COLO829 (cell line): Measurements from ENCODE around the gene LDLRAP1.

ENCODE experiments used
- DNase-seq: peaks from one replicate; pipeline ENCODE4 v3.0.0; 2012; ENCODE audit warnings: low spot score

Gene LDLRAP1

DNA sequence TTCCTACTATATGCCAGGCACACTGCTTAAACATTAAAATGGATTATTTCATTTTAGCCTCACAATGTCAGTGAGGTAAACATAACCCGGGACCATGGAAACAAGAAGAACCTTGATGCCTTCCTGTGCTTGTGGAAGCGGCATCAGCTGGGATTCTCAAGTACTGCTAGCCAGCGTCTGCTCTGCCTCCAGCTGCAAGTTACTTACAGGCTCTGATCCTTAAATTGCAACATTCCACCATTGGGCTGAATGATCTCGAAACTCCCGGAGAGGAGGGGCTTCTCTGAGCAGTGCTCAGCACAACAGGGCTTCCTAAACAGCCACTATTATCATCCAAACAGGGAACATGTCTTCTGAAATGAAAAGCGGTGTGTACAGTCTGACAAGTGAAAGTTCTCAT lies 66.5 kb downstream of the LDLRAP1 start:
- no peak for DNase-seq

- DNase-seq: no peak
Measured at GRCh38 chr1:25610822-25611630, 67.6 kb downstream of the LDLRAP1 start.

DNA sequence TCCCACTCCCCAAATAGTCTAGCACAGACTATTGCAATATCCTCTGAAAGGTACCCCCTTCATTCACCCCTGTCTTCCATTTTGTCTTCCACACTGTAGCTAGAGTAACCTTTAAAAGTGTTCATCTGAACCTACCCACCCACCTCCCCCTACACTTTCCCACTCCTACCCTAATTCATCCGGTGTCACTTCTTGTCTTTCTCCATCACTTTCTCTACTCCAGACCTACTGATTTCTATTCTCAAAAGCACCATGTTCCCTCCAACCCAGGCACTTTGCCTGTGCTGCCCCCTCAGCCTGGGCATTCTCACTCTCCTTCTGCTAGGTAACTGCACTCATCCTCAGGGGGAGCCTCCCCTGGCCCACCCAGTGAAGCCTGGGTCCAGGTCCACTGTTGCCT lies 68.4 kb downstream of the LDLRAP1 start:
- DNase-seq: no peak

- DNase-seq: no peak
Measured at GRCh38 chr1:25612421-25612820, 69.0 kb downstream of the LDLRAP1 start.

GRCh38 chr1:25613091-25613490 lies 69.7 kb downstream of the LDLRAP1 start:
- DNase-seq: no peak

DNA sequence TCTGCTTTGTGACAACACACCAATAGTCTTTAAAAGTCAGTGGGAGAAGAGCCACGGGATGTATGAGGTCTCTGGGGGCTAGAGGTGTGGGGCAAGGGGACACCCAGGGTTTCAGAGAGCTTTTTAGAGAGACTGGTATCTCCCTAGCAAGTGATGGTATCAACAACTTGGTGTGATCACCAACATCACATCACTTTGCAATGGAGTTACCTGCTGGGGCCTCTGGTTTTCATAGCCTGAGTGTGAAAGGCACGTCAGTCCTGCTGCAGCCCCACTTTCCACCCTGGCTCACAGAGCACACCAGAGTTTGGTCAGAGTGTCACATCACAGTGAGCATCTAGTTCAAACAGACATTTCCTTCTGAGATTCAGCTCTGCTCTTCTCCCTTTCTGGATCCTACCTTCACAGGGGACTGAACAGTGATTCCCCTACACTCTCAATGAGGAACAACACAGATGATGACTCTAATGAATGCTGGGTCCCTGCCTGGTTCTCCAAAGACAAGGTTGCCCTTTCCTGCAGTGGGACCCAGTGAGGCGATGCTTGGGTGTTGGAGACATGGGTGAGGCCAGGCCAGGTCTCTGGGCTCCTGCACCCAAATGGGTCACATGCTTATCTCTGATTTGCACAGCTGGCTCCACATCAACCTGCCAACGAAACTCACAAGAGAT lies 71.2 kb downstream of the LDLRAP1 start:
- DNase-seq: no peak

GRCh38 chr1:25615172-25615541 lies 71.8 kb downstream of the LDLRAP1 start:
- DNase-seq: no peak

GRCh38 chr1:25615563-25616094 lies 72.2 kb downstream of the LDLRAP1 start:
- DNase-seq: no peak

DNA sequence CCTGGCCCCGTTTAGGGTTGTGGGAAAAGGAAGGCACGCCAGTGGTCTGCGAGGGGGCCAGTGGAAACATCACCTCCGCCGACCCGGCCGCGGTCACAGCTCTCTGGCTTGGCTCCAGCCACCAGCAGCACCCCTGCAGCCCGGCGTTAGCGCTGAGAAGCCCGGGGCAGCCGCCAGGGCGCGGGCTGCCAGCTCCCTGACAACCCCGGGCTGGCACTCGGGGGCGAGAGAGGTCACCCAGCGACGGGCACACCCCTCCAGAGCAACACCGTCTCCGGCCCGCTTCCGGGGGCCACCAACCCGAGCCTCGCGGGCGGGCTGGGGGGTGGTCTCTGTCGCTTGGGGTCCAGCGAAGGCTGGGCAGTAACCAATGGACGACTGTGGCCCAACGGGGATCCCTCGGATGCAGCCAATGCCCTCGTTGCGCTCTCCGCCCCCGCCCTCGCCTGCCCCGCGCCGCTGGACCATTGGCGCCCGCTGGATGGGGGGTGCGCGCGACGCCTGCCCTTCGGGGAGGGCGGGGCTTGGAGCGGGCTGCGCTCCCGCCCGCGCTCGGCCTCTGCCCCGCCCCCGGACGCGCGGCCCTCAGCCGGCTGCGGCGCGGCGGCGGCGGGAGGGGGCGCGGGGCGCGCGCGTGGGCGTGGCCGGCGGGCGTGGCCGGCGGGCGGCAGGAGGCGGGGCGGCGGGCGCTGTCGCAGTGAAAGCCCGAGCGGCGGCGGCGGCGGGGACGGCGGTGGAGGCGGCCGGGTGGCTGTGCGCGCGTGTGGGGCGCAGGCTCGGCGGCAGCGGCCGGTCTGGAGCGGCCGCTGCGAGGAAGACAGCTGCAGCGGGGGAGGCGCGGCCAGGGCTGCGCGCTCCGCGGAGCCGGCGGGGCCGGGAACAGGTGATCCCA lies 72.9 kb downstream of the LDLRAP1 start, which contains the start of gene MAN1C1:
Gene MAN1C1 (plus strand): TSS at position 697 of the 892 bp plus-strand sequence. CDS start 1,007 bp downstream, outside the sequence.
- DNase-seq: peak; percentile 76

DNA sequence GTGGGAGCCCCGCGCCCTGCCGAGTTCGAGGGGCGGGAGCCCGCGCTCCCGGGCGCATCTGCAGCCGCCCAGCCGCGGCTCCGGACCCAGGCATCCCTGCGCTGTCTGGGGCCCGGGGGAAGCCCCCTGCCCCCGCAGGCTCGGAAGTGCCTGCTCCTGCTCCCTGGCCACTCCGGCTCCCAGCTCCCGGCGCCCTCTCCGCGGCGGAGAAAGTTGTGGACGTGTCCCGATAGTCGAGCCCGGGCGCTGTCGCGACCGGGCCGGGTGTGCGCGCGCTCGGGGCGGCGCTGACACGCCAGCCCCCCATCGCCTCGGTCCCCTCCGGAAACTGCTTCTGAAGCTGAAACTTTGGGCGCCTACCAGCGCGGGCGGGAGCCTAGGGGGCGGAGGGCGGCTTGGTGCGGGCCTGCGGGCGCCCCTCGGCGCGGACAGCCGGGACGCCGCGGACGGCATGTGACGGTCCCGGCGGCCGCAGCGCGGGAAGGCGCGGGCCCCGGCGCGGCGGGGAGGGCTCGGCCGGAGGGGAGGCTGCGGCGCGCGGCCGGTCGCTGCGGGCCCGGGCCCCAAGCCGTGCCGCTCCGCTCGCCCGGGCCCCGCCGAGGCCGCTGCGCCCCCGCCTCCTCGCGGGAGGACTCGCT lies 73.7 kb downstream of the LDLRAP1 start:
- no peak for DNase-seq

GRCh38 chr1:25617625-25618432 lies 74.4 kb downstream of the LDLRAP1 start:
- no peak for DNase-seq

GRCh38 chr1:25618433-25618808 lies 75.0 kb downstream of the LDLRAP1 start:
- DNase-seq: no peak
